HCT116 (cell line): Measurements from ENCODE around the gene MOB4. TPM values are rescaled to one million over a fixed set of nuclear protein-coding genes. Genes with fewer than 3 reads are reported as not detected.

ENCODE experiments used
- ATAC-seq: fragments of 200-7000 bp; cut with Tn5 transposase; 2 replicates; pipeline ENCODE4 v1.9.1; 2020; ENCODE audit warnings: mild to moderate bottlenecking, moderate library complexity
- BruUV-seq: library from RNA; stranded (reverse); fragments of 400-500 nt; replicated peaks from 2 replicates; lab custom pipeline; 2021; lab: Mats Ljungman, UMichigan
- CTCF ChIA-PET: fragments of 300-600 bp; sonication (Branson Sonifier 250); formaldehyde crosslinking; loops from one replicate; lab custom pipeline; 2021; ENCODE audit warnings: antibody characterized with exemption; lab: Charles Lee
- POLR2A ChIA-PET: fragments of 300-600, 350-600 bp; sonication (Branson Sonifier 250); formaldehyde crosslinking; loops from one replicate; lab custom pipeline; 2021; ENCODE audit warnings: antibody characterized with exemption; lab: Charles Lee
- RAD21 ChIA-PET, 2 experiments: fragments of 300-600 bp; sonication (Branson Sonifier 250); formaldehyde crosslinking; loops; one replicate each; lab custom pipeline; 2023; ENCODE audit warnings: low total read pairs in 2 of 2; ENCODE audit not compliant: uncharacterized antibody in 2 of 2, unreplicated experiment in 2 of 2, low non-redundant PET in 1 of 2; lab: Charles Lee
- DNase-seq: peaks from one replicate; pipeline ENCODE4 v3.0.0-alpha.2; 2010; ENCODE audit warnings: low read depth, low spot score
- H2AFZ ChIP-seq: fragments of 200-600 bp; shearing (Covaris generic), sonication (generic); 2 replicates; pipeline ENCODE4 v1.6.1; 2017; ENCODE audit warnings: low read depth, mixed run types, mixed read lengths, antibody characterized with exemption, low read length; ENCODE audit not compliant: poor library complexity, severe bottlenecking
- H3K27ac ChIP-seq: 2 replicates; pipeline ENCODE4 v1.5.1; 2012; ENCODE audit warnings: low read depth, low read length
- H3K27me3 ChIP-seq: fragments of 200-600 bp; sonication (generic); 2 replicates; pipeline ENCODE4 v1.6.1; 2016; ENCODE audit warnings: mixed run types, low read length, mixed read lengths; ENCODE audit not compliant: insufficient read depth
- H3K36me3 ChIP-seq, 2 experiments: fragments of 200-500 bp in 1 of 2; fragments of 200-600 bp in 1 of 2; sonication (Bioruptor generic) in 1 of 2; sonication (generic) in 1 of 2; 2 replicates each; pipeline versions ENCODE4 v1.5.1 to v1.6.1; 2014 to 2016; ENCODE audit warnings: low read length in 2 of 2, inconsistent platforms in 1 of 2, mixed read lengths in 1 of 2, mixed run types in 1 of 2; ENCODE audit not compliant: insufficient read depth in 2 of 2, control insufficient read depth in 1 of 2
- H3K4me1 ChIP-seq, 2 experiments: fragments of 200-600 bp in 1 of 2; sonication (generic) in 1 of 2; 2 replicates each; pipeline versions ENCODE4 v1.5.1 to v1.6.1; 2012 to 2017; ENCODE audit warnings: low read length in 2 of 2, inconsistent platforms in 1 of 2, mild to moderate bottlenecking in 1 of 2, mixed read lengths in 1 of 2, mixed run types in 1 of 2, moderate library complexity in 1 of 2; ENCODE audit not compliant: insufficient read depth in 2 of 2, control insufficient read depth in 1 of 2
- H3K4me2 ChIP-seq: fragments of 200-600 bp; sonication (generic); 2 replicates; pipeline ENCODE4 v1.6.1; 2017; ENCODE audit warnings: mixed run types, low read length, mixed read lengths
- H3K4me3 ChIP-seq, 2 experiments: fragments of 200-600 bp in 1 of 2; sonication (generic) in 1 of 2; replicated peaks in 1 of 2; 2 replicates each; pipeline ENCODE4 v1.5.1; 2011 to 2016; ENCODE audit warnings: low read length in 2 of 2, control low read depth in 1 of 2, low read depth in 1 of 2, mild to moderate bottlenecking in 1 of 2, mixed read lengths in 1 of 2, mixed run types in 1 of 2
- H3K79me2 ChIP-seq: fragments of 200-600 bp; sonication (generic); 2 replicates; pipeline ENCODE4 v1.6.1; 2017; ENCODE audit warnings: mild to moderate bottlenecking, mixed run types, low read length, moderate library complexity, mixed read lengths; ENCODE audit not compliant: insufficient read depth
- H3K9ac ChIP-seq: fragments of 200-600 bp; sonication (generic); 2 replicates; pipeline ENCODE4 v1.6.1; 2016; ENCODE audit warnings: low read length, mixed read lengths
- H3K9me2 ChIP-seq: fragments of 200-600 bp; sonication (generic), shearing (Covaris generic); 2 replicates; pipeline ENCODE4 v1.6.1; 2017; ENCODE audit warnings: mixed run types, mild to moderate bottlenecking, moderate library complexity; ENCODE audit not compliant: insufficient read depth
- H3K9me3 ChIP-seq, 2 experiments: fragments of 200-500 bp in 1 of 2; fragments of 200-600 bp in 1 of 2; sonication (Bioruptor generic) in 1 of 2; sonication (generic) in 1 of 2; 2 replicates each; pipeline ENCODE4 v1.6.1; 2014 to 2017; ENCODE audit warnings: low read length in 2 of 2, mixed read lengths in 2 of 2, inconsistent platforms in 1 of 2, low read depth in 1 of 2, mild to moderate bottlenecking in 1 of 2, mixed run types in 1 of 2, moderate library complexity in 1 of 2; ENCODE audit not compliant: control insufficient read depth in 1 of 2, insufficient read depth in 1 of 2
- H4K20me1 ChIP-seq: fragments of 200-600 bp; sonication (generic), shearing (Covaris generic); 2 replicates; pipeline ENCODE4 v1.6.1; 2017; ENCODE audit warnings: mixed run types, mild to moderate bottlenecking, moderate library complexity; ENCODE audit not compliant: insufficient read depth
- CTCF ChIP-seq, 3 experiments: fragments of 200-600 bp in 1 of 3; sonication (generic) in 1 of 3; IDR thresholded peaks in 2 of 3; conservative IDR thresholded peaks in 1 of 3; 2 replicates each; pipeline ENCODE4 v1.5.1; 2012 to 2017; ENCODE audit warnings: low read depth in 2 of 3, low read length in 2 of 3, antibody characterized with exemption in 1 of 3, borderline replicate concordance in 1 of 3, control low read depth in 1 of 3, mild to moderate bottlenecking in 1 of 3, mixed read lengths in 1 of 3, mixed run types in 1 of 3, moderate library complexity in 1 of 3; ENCODE audit not compliant: insufficient read depth in 1 of 3
- EGR1 ChIP-seq: IDR thresholded peaks from 2 replicates; pipeline ENCODE4 v1.6.1; 2012; ENCODE audit warnings: low read depth
- EZH2phosphoT487 ChIP-seq: fragments of 200-600 bp; IDR thresholded peaks from 2 replicates; pipeline ENCODE4 v1.6.1; 2018; ENCODE audit warnings: antibody characterized with exemption, borderline replicate concordance
- JUND ChIP-seq: IDR thresholded peaks from 2 replicates; pipeline ENCODE4 v1.6.1; 2012
- MAX ChIP-seq: IDR thresholded peaks from 2 replicates; pipeline ENCODE4 v1.6.1; 2012
- POLR2AphosphoS5 ChIP-seq: IDR thresholded peaks from 2 replicates; pipeline ENCODE4 v1.6.1; 2011; ENCODE audit warnings: mild to moderate bottlenecking, low read depth, low read length, moderate library complexity
- SP1 ChIP-seq: IDR thresholded peaks from 2 replicates; pipeline ENCODE4 v1.6.1; 2012; ENCODE audit warnings: low read depth
- SRF ChIP-seq: IDR thresholded peaks from 2 replicates; pipeline ENCODE4 v1.6.1; 2012; ENCODE audit warnings: low read depth
- TCF7L2 ChIP-seq: IDR thresholded peaks from 2 replicates; pipeline ENCODE4 v1.7.0; 2011; ENCODE audit warnings: borderline replicate concordance, inconsistent platforms; ENCODE audit not compliant: insufficient read depth, insufficient read length; ENCODE audit errors: extremely low read depth
- ZBTB33 ChIP-seq: IDR thresholded peaks from 2 replicates; pipeline ENCODE4 v1.6.1; 2011; ENCODE audit warnings: mild to moderate bottlenecking, low read length, moderate library complexity; ENCODE audit not compliant: insufficient replicate concordance; ENCODE audit errors: extremely low read depth
- intact Hi-C: fragments of 100-400 bp; cut with micrococcal nuclease; formaldehyde crosslinking; loops from 2 replicates; pipeline ENCODE4 v1.10.0; 2022
- total RNA-seq: library from RNA; stranded (reverse); gene quantifications from one replicate; pipeline ENCODE4 v1.2.1, GENCODE V29; 2021; ENCODE audit not compliant: unreplicated experiment

MOB4 gene
- total RNA-seq, 1 experiment from 2014 or later, result 24.4 TPM

- Histone ChIP-seq H3K4me1 (no peaks in the 10 kb centered on the region), H2AFZ (no peak overlapping the region), H3K9ac (no peak overlapping the region), H3K9me3 (no peaks in the 10 kb centered on the region), H3K9me2 (no peaks in the 10 kb centered on the region)
- ChIA-PET CTCF (no interaction called here), POLR2A (no interaction called here)
- ATAC-seq, result no peak
- BruUV-seq, result no TSS peak
- TF ChIP-seq JUND (no peak), POLR2AphosphoS5 (no peak), SP1 (no peak), ZBTB33 (no peak), EGR1 (no peak), SRF (no peak)
- TF ChIP-seq, all 23 proteins: peak for 0
- no peak for DNase-seq
- RAD21 ChIA-PET, result no interaction called here
- Histone ChIP-seq H3K4me3 (no peak overlapping the region), H3K79me2 (peaks cover 29% of the 10 kb centered on the region), H3K27me3 (no peaks in the 10 kb centered on the region), H3K36me3 (peaks cover 11 to 24% of the 10 kb centered on the region in 2 experiments; a peak in 3 of 4 replicates), H3K4me2 (no peak overlapping the region), H4K20me1 (0 out of 2 replicates have a peak, but pooled peaks cover 5% of the 10 kb centered on the region), H3K27ac (no peak overlapping the region)
- intact Hi-C loops, result no loop called here
These were observed 31.5 kb downstream of the MOB4 start for GRCh38 chr2:197547163-197547900.

GRCh38 chr2:197548582-197548981 is 32.7 kb downstream of the MOB4 start:
- TF ChIP-seq TCF7L2 (no peak), MAX (no peak), SRF (no peak), CTCF (IDR thresholded peaks at IDR 0.05 in 2 of 3, conservative IDR thresholded peaks at IDR 0.05 in 1 of 3; ENCODE audit: borderline replicate concordance in 1 of 3, insufficient read depth in 1 of 3, low read depth in 2 of 3, low read length in 2 of 3) (no peak), EZH2phosphoT487 (no peak)
- ATAC-seq (no peak), DNase-seq (no peak)
- RAD21 ChIA-PET, result no interaction called here
- no peak overlapping the region for H2AFZ ChIP-seq
- H4K20me1 ChIP-seq, result 0 out of 2 replicates have a peak, but pooled peaks cover 5% of the 10 kb centered on the region
- CTCF ChIA-PET, result no interaction called here
- no peaks in the 10 kb centered on the region for H3K9me2 ChIP-seq
- H3K27me3 ChIP-seq, result no peaks in the 10 kb centered on the region
- no peak overlapping the region for H3K9ac ChIP-seq
- H3K4me1 ChIP-seq, result no peaks in the 10 kb centered on the region
- H3K4me2 ChIP-seq, result no peak overlapping the region
- POLR2A ChIA-PET, result no interaction called here
- H3K9me3 ChIP-seq, result no peaks in the 10 kb centered on the region
- no peak overlapping the region for H3K27ac ChIP-seq
- intact Hi-C loops, result no loop called here
- H3K4me3 ChIP-seq, result no peak overlapping the region
- H3K79me2 ChIP-seq, result peaks cover 29% of the 10 kb centered on the region
- peaks cover 5 to 22% of the 10 kb centered on the region in 2 experiments; a peak in 3 of 4 replicates for H3K36me3 ChIP-seq
- BruUV-seq, result no TSS peak
